ENCODE data around the gene APBB1IP. TPM values are rescaled to one million over a fixed set of nuclear protein-coding genes. Genes with fewer than 3 reads are reported as not detected.

The APBB1IP gene
- total RNA-seq, 1 donor from 2014 or later: 0.48 TPM

DNA sequence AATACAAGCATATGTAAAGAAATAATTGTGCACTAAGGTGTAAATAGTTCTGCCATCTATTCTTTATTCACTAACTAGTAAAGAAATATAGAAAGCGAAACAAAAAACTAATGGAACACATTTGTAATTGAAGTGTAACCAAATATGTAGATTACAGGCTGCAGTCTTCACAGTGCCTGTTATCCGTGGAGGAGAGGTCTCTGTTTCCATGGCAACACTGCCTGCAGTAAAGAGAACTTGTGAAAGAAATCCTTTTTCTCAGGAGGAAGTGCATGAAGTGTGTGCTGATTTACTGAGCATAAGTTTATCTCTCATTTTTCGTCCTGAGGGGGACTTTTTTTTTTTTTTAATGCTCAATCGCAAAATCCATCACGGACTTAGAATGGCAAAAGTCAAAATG lies 102.5 kb downstream of the APBB1IP start:
- Mint-ChIP-seq H3K4me3 (no peak overlapping the region), H3K9me3 (no peaks in the 10 kb centered on the region), H3K27me3 (no peaks in the 10 kb centered on the region), H3K36me3 (no peaks in the 10 kb centered on the region), H3K4me1 (ENCODE audit: unreplicated experiment) (no peaks in the 10 kb centered on the region), H3K27ac (no peak overlapping the region)
- DNase-seq (ENCODE audit: extremely low spot score, unreplicated experiment): no peak
- TF ChIP-seq, protein P1, sequence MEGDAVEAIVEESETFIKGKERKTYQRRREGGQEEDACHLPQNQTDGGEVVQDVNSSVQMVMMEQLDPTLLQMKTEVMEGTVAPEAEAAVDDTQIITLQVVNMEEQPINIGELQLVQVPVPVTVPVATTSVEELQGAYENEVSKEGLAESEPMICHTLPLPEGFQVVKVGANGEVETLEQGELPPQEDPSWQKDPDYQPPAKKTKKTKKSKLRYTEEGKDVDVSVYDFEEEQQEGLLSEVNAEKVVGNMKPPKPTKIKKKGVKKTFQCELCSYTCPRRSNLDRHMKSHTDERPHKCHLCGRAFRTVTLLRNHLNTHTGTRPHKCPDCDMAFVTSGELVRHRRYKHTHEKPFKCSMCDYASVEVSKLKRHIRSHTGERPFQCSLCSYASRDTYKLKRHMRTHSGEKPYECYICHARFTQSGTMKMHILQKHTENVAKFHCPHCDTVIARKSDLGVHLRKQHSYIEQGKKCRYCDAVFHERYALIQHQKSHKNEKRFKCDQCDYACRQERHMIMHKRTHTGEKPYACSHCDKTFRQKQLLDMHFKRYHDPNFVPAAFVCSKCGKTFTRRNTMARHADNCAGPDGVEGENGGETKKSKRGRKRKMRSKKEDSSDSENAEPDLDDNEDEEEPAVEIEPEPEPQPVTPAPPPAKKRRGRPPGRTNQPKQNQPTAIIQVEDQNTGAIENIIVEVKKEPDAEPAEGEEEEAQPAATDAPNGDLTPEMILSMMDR (conservative IDR thresholded peaks at IDR 0.05): no peak

DNA sequence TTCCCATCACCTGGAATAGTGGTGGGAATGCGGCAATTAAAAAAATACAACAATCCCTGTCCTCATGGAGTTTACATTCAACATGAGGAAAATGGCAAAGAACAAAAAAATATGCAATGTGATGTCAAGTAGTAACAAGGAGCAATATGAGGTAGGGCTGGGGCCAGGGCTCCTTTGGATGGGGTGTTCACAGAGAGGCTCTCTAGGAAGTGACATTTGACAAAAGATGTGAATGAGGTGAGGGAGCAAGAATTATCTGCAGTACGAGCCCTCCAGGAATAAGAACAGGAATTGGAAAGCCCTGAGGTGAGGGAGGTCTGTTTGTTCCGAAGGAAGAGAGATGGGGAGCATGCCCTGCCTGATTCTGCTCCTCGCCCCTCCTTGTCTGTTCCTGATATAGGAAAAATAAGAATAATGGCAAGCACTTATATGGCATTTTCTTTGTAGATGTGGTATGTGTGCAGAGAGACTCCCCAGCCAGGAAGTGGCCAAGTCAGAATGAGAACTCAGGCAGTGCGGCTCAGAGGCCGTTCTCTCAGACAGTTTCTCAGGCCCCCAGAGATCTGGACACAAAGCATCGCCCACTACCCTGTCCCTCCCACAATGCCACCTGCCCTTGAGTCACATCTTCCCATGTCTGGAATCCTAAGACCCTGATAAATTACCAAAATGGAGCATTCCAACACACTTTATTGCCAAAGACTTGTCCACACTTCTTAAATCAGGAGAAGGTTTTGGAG lies 105.6 kb downstream of the APBB1IP start:
- TF ChIP-seq, protein P1 (conservative IDR thresholded peaks at IDR 0.05): no peak
- no peaks in the 10 kb centered on the region for H3K36me3 Mint-ChIP-seq
- no peak for DNase-seq (ENCODE audit: extremely low spot score, unreplicated experiment)
- H3K27ac Mint-ChIP-seq: no peak overlapping the region
- no peaks in the 10 kb centered on the region for H3K27me3 Mint-ChIP-seq
- no peaks in the 10 kb centered on the region for H3K4me1 Mint-ChIP-seq (ENCODE audit: unreplicated experiment)
- no peaks in the 10 kb centered on the region for H3K9me3 Mint-ChIP-seq
- H3K4me3 Mint-ChIP-seq: no peak overlapping the region

DNA sequence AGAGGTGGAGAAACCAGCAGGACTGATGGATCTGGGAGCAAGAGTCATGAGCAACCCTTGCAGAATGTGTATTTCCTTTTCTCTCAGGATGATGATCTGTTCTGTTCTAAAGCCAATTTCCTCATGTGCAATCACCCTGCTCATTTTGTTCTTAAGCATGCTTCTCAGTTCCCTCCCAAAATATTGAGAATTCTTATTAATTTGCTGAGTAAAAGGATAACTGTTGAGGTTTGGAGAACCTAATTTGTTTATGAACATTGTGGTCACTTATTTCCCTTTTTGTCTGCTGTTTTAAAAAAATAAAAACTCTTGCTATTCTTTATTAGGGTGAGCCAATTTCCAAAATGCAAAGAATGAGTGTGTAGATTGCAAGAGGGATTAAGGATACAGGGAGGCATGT lies 106.8 kb downstream of the APBB1IP start:
- DNase-seq (ENCODE audit: extremely low spot score, unreplicated experiment): no peak
- H3K36me3 Mint-ChIP-seq: no peaks in the 10 kb centered on the region
- no peak overlapping the region for H3K4me3 Mint-ChIP-seq
- H3K27ac Mint-ChIP-seq: no peak overlapping the region
- H3K4me1 Mint-ChIP-seq (ENCODE audit: unreplicated experiment): no peaks in the 10 kb centered on the region
- H3K27me3 Mint-ChIP-seq: no peaks in the 10 kb centered on the region
- H3K9me3 Mint-ChIP-seq: no peaks in the 10 kb centered on the region
- TF ChIP-seq, protein P1 (conservative IDR thresholded peaks at IDR 0.05): no peak

DNA sequence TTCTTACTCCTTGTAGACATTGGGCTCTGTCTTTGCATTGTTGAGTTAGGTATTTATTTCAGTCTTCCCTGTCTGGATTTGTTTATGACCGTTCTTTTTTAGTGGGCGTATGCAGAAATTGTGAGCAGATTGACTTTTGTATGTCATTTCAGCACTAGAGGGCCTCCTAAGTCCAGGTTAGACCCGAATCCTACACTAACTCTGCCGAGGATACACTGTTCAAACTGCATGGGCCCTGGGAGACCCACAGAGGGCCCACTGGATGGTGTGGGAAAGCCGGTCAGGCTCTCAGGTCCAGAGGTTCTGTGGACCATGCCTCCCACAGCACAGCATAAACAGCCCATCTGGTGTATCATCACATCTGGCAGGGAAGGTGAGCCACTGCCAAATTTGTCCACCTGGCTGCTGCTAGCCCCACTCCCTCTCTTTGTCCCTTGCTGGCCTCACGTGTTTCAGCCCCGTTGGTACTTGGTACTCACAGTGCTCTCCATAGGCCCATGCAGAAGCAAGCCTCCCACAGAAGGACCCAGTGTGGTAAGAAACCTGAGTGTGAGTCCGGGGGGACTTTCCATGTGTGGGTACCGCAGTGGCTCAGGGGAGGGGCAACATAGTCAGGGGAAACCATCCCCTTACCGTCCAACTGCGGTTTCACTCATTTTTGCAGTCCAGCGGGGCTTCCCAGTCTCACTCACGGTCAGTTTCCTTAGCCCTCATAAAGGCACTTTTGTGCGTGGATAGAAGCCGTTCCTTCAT lies 112.8 kb downstream of the APBB1IP start:
- Mint-ChIP-seq H3K27me3 (peaks cover 4% of the 10 kb centered on the region), H3K4me1 (ENCODE audit: unreplicated experiment) (no peaks in the 10 kb centered on the region)
- TF ChIP-seq, protein P1 (conservative IDR thresholded peaks at IDR 0.05): no peak

DNA sequence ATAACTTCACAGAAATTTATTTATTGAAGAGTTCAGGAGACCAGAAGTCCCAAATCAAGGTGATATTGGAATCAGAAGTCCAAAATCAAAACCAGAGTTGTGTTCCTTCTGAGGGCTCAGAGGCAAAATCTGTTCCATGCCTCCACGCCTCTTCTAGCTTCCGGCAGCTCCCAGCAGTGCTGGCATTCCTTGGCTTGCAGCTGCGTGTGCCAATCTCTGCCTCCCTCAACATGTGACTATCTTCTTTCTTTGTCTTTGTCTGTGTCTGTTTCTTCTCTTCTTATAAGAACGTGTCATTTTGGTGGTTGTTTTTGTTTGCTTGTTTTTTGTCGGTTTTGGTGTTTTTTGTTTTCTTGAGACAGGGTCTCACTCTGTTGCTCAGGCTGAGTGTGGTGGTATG lies 116.1 kb downstream of the APBB1IP start:
- peaks cover 10% of the 10 kb centered on the region for H3K27me3 Mint-ChIP-seq
- H3K9me3 Mint-ChIP-seq: no peaks in the 10 kb centered on the region
- H3K4me1 Mint-ChIP-seq (ENCODE audit: unreplicated experiment): no peaks in the 10 kb centered on the region
- H3K4me3 Mint-ChIP-seq: no peak overlapping the region
- H3K27ac Mint-ChIP-seq: no peak overlapping the region
- no peaks in the 10 kb centered on the region for H3K36me3 Mint-ChIP-seq
- TF ChIP-seq, protein P1 (conservative IDR thresholded peaks at IDR 0.05): no peak
- no peak for DNase-seq (ENCODE audit: extremely low spot score, unreplicated experiment)

More for the DNA sequence above, 112.8 kb downstream of the APBB1IP start:
- no peak overlapping the region for H3K4me3 Mint-ChIP-seq
- no peaks in the 10 kb centered on the region for H3K36me3 Mint-ChIP-seq
- no peaks in the 10 kb centered on the region for H3K9me3 Mint-ChIP-seq
- no peak for DNase-seq (ENCODE audit: extremely low spot score, unreplicated experiment)
- H3K27ac Mint-ChIP-seq: no peak overlapping the region
